ENCODE data around the gene CHCHD3. TPM values are rescaled to one million over a fixed set of nuclear protein-coding genes. Genes with fewer than 3 reads are reported as not detected.
"Not testable (repeated sequence)": the region's sequence is repeated elsewhere in the genome, so short reads cannot be mapped to it uniquely, and the experiment has no call there.

CHCHD3 gene
- total RNA-seq, 4 donors from 2014 or later, result 66.0 to 79.1 (median 70.0) TPM

DNA sequence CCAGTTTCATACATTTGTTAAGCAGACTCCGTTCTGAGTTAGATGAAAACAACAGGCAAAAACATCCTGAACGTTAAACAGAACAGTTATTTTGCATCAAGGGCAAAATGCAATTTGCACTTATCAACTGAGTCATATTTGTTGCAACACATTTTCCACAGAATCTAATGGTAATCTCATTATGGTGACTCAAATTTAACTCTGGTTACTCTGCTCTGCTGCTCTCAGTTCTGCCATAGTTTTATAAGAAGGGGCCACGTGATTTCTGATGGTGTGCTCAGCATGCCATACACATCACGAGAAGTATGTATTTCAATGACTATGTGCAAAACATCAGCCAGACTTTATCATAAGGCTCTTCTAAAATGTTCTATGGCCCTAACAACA is 148.8 kb downstream of the CHCHD3 start:
- H3K4me1 ChIP-seq, result peaks cover 0 to 5% of the 10 kb centered on the region in 2 donors
- no peak overlapping the region for H3K4me3 ChIP-seq (replicated peaks in 1 of 3)
- intact Hi-C loops (cut with DNase I), result no loop called here
- no peak for DNase-seq
- H3K27me3 ChIP-seq, result no peaks in the 10 kb centered on the region
- TF ChIP-seq POLR2A (IDR thresholded peaks at IDR 0.05), result no peak
- TF ChIP-seq, protein P1, sequence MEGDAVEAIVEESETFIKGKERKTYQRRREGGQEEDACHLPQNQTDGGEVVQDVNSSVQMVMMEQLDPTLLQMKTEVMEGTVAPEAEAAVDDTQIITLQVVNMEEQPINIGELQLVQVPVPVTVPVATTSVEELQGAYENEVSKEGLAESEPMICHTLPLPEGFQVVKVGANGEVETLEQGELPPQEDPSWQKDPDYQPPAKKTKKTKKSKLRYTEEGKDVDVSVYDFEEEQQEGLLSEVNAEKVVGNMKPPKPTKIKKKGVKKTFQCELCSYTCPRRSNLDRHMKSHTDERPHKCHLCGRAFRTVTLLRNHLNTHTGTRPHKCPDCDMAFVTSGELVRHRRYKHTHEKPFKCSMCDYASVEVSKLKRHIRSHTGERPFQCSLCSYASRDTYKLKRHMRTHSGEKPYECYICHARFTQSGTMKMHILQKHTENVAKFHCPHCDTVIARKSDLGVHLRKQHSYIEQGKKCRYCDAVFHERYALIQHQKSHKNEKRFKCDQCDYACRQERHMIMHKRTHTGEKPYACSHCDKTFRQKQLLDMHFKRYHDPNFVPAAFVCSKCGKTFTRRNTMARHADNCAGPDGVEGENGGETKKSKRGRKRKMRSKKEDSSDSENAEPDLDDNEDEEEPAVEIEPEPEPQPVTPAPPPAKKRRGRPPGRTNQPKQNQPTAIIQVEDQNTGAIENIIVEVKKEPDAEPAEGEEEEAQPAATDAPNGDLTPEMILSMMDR (IDR thresholded peaks at IDR 0.05), result no peak
- no peak overlapping the region for H3K27ac ChIP-seq
- no peaks in the 10 kb centered on the region for H3K9me3 ChIP-seq
- no peaks in the 10 kb centered on the region for H3K36me3 ChIP-seq
- 84 to 86% methylated on average over 4 of the region's 4 CpGs for WGBS, 2 donors

DNA sequence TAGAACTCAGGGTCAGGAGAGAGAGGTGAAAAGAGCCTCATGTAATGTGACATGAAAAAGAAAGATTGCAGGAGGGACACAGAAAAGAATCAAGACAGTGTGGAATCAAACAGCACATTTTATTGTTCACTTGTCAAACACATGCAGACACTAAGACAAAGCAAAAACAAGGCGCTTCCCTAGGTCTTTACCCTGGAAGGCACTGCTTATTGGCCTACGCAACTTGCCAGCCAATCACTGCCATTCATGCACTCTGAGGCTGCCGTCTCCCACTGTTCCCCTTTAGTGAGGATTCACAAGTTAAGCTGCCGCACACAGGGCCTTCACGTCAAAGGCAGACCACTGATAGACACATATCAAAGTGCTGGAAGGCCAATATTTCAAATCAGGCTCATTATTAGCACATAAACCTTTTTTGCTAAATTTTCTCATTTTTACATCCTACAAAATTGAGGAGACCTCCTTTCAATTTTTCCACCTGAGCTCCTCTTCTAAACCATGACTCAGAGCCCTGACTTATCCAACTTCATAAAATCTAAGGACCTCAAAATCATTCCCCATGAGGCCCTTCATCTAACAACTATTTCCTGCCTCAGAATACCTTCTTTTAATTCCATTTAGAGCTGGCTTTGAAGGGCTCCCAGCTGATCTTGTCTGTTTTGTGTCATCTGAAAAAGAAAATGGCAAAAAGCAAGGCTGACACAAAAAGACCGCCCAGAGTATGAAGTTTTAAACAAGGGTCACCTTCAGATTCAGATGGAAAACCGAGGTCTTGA is 149.4 kb downstream of the CHCHD3 start:
- peaks cover 0 to 5% of the 10 kb centered on the region in 2 donors for H3K4me1 ChIP-seq
- no peak overlapping the region for H3K27ac ChIP-seq
- H3K27me3 ChIP-seq, result no peaks in the 10 kb centered on the region
- intact Hi-C loops (cut with DNase I), result no loop called here
- H3K36me3 ChIP-seq, result no peaks in the 10 kb centered on the region
- no peak for DNase-seq
- H3K9me3 ChIP-seq, result no peaks in the 10 kb centered on the region
- TF ChIP-seq, protein P1 (IDR thresholded peaks at IDR 0.05), result no peak
- no peak for TF ChIP-seq POLR2A (IDR thresholded peaks at IDR 0.05)
- no peak overlapping the region for H3K4me3 ChIP-seq (replicated peaks in 1 of 3)
- WGBS, 2 donors, result 91 to 92% methylated on average over 7 of the region's 7 CpGs

DNA sequence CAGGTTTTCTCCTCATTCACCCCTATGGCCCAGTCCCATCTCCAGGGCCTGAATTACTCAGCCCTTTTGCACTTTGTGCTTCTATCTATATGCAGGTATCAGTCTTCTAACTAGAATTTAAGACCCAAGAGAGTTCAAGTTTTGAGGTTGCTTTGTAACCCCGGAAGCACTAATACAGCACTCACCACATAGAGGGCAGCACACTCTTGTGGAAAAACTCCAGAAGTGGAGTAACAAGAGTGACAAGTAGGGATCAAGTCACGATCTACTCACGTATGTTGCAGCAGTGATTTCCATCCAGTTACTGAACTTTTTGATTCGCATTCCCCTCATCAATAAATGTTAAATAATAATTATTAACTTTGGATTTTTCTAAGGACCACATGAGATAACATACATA is 151.0 kb downstream of the CHCHD3 start:
- TF ChIP-seq POLR2A (IDR thresholded peaks at IDR 0.05), result no peak
- TF ChIP-seq, protein P1 (IDR thresholded peaks at IDR 0.05), result peak in 3 of 6 experiments; percentile 29 to 47 (median 41)
- WGBS, 2 donors, result 56 to 77% methylated on average over 4 of the region's 4 CpGs
- Histone ChIP-seq H3K27me3 (no peaks in the 10 kb centered on the region), H3K9me3 (no peaks in the 10 kb centered on the region), H3K27ac (no peak overlapping the region), H3K4me1 (no peaks in the 10 kb centered on the region), H3K4me3 (replicated peaks in 1 of 3) (no peak overlapping the region), H3K36me3 (no peaks in the 10 kb centered on the region)
- intact Hi-C loops (cut with DNase I), result no loop called here
- peak in 1 of 2 donors; percentile 10 for DNase-seq

DNA sequence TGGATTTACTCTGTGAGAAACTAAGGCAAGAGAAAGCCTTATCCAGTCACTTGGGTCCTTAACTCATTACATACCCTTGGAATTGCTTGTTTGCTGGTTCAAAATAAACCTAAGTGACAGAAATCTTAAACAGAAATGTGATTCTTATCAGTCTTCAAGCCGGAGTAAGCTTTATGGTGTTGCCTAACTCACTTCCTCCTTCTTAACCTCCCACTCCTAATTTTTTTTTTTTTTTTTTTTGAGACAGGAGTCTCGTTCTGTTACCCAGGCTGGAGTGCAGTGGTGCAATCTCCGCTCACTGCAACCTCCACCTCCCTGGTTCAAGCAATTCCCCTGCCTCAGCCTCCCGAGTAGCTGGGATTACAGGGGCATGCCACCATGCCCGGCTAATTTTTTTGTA is 151.9 kb downstream of the CHCHD3 start:
- H3K4me3 ChIP-seq (replicated peaks in 1 of 3); H3K4me1 ChIP-seq; H3K9me3 ChIP-seq; intact Hi-C loops (cut with DNase I); H3K27me3 ChIP-seq; DNase-seq; H3K36me3 ChIP-seq; H3K27ac ChIP-seq: not testable (repeated sequence)
- 90 to 95% methylated on average over 5 of the region's 5 CpGs for WGBS, 2 donors

DNA sequence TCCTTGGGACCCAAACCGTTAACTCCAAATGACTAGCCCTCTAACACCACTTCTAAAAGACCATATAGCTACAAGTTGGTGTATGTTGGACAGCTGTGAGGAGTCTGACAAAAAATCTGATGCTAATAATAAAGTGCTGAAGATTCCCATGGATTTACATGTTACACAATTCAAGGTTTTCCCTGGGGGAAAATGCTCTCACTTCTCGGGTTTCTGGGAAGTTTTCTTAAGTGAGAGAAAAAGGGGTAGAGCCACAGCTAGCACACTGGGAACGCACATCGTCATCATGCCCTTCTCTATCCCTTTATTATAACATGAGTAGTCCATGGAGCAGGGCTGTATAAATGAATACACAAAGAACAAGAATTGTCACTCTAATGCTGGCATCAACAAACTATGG is 162.1 kb downstream of the CHCHD3 start:
- TF ChIP-seq POLR2A (IDR thresholded peaks at IDR 0.05), result no peak
- TF ChIP-seq, protein P1 (IDR thresholded peaks at IDR 0.05), result no peak
- Histone ChIP-seq H3K4me3 (replicated peaks in 1 of 3) (no peak overlapping the region), H3K27me3 (no peaks in the 10 kb centered on the region), H3K36me3 (no peaks in the 10 kb centered on the region), H3K4me1 (no peaks in the 10 kb centered on the region), H3K9me3 (no peaks in the 10 kb centered on the region), H3K27ac (no peak overlapping the region)
- 89 to 98% methylated on average over 4 of the region's 4 CpGs for WGBS, 2 donors
- no peak for DNase-seq
- intact Hi-C loops (cut with DNase I), result no loop called here

Data from thyroid gland (tissue), 4 donors.